OCI-LY7 (cell line): ENCODE results near the gene MLKL. TPM values are rescaled to one million over a fixed set of nuclear protein-coding genes. Genes with fewer than 3 reads are reported as not detected.

Experiments
- BruUV-seq: library from RNA; stranded (reverse); fragments of 400-500 nt; replicated peaks from 2 replicates; lab custom pipeline; 2021; lab: Mats Ljungman, UMichigan
- CTCF ChIA-PET: fragments of 300-600 bp; sonication (Branson Sonifier 250); formaldehyde crosslinking; loops from one replicate; lab custom pipeline; 2022; ENCODE audit warnings: antibody characterized with exemption; ENCODE audit not compliant: unreplicated experiment; lab: Charles Lee
- POLR2A ChIA-PET: fragments of 300-600 bp; sonication (Branson Sonifier 250); formaldehyde crosslinking; loops from one replicate; lab custom pipeline; 2022; ENCODE audit warnings: antibody characterized with exemption; lab: Charles Lee
- DNase-seq: peaks from one replicate; pipeline ENCODE4 v3.0.0-alpha.2; 2015; ENCODE audit warnings: low spot score
- H2AFZ ChIP-seq: fragments of 200-600 bp; sonication (generic), shearing (Covaris generic); 2 replicates; pipeline ENCODE4 v1.6.1; 2014; ENCODE audit warnings: mild to moderate bottlenecking, antibody characterized with exemption, low read length, moderate library complexity
- H3K27ac ChIP-seq: fragments of 200-600 bp; sonication (generic); 2 replicates; pipeline ENCODE4 v1.5.1; 2014; ENCODE audit warnings: mixed run types, low read depth, mild to moderate bottlenecking, moderate library complexity, low read length, inconsistent platforms; ENCODE audit not compliant: poor library complexity, severe bottlenecking
- H3K36me3 ChIP-seq: fragments of 200-600 bp; sonication (generic); 2 replicates; pipeline ENCODE4 v1.6.1; 2014; ENCODE audit warnings: mild to moderate bottlenecking, antibody characterized with exemption, low read length, moderate library complexity, mixed read lengths; ENCODE audit not compliant: insufficient read depth
- H3K4me1 ChIP-seq: fragments of 200-600 bp; sonication (generic); 2 replicates; pipeline ENCODE4 v1.5.1; 2014; ENCODE audit warnings: mild to moderate bottlenecking, low read length; ENCODE audit not compliant: insufficient read depth, poor library complexity, severe bottlenecking
- H3K4me2 ChIP-seq: fragments of 200-600 bp; sonication (generic); 2 replicates; pipeline ENCODE4 v1.6.1; 2014; ENCODE audit warnings: mild to moderate bottlenecking, low read length
- H3K4me3 ChIP-seq: fragments of 200-600 bp; sonication (generic); 2 replicates; pipeline ENCODE4 v1.5.1; 2014; ENCODE audit warnings: mild to moderate bottlenecking, low read depth, low read length; ENCODE audit not compliant: poor library complexity, severe bottlenecking
- H3K79me2 ChIP-seq: fragments of 200-600 bp; sonication (generic); 2 replicates; pipeline ENCODE4 v1.6.1; 2016; ENCODE audit warnings: low read depth, mild to moderate bottlenecking, low read length, moderate library complexity, mixed read lengths; ENCODE audit not compliant: insufficient read depth
- H3K9me2 ChIP-seq: fragments of 200-600 bp; sonication (generic); 2 replicates; pipeline ENCODE4 v1.6.1; 2016; ENCODE audit warnings: mild to moderate bottlenecking, low read length, mixed read lengths; ENCODE audit not compliant: insufficient read depth
- H3K9me3 ChIP-seq: fragments of 200-600 bp; sonication (generic); 2 replicates; pipeline ENCODE4 v1.6.1; 2014; ENCODE audit warnings: mild to moderate bottlenecking, mixed run types, low read length, mixed read lengths
- H4K20me1 ChIP-seq: fragments of 200-600 bp; sonication (generic); 2 replicates; pipeline ENCODE4 v1.6.1; 2014; ENCODE audit warnings: mild to moderate bottlenecking, antibody characterized with exemption, low read length, moderate library complexity, mixed read lengths; ENCODE audit not compliant: insufficient read depth
- EZH2phosphoT487 ChIP-seq: fragments of 200-600 bp; sonication (generic); IDR thresholded peaks from 2 replicates; pipeline ENCODE4 v1.6.1; 2018; ENCODE audit warnings: low read depth, borderline replicate concordance, mild to moderate bottlenecking, mixed run types, antibody characterized with exemption, low read length, moderate library complexity, mixed read lengths
- intact Hi-C: fragments of 100-400 bp; cut with micrococcal nuclease; formaldehyde crosslinking; loops from one replicate; pipeline ENCODE4 v1.10.0; 2022; ENCODE audit not compliant: unreplicated experiment
- total RNA-seq, 2 experiments: library from RNA; depleted of rRNA in 1 of 2; stranded (reverse); fragments of >200 nt in 1 of 2; shearing (Covaris generic) in 1 of 2; gene quantifications; 2 replicates each; pipeline ENCODE4 v1.2.3, GENCODE V29; 2014 to 2022
- TF ChIP-seq, protein P1 (sequence below): fragments of 200-600 bp; sonication (generic); conservative IDR thresholded peaks from 2 replicates; pipeline ENCODE4 v1.5.1; 2014; ENCODE audit warnings: mild to moderate bottlenecking, antibody characterized with exemption, low read length, moderate library complexity, mixed read lengths

MLKL gene
- total RNA-seq, 2 experiments from 2014 or later = 8.0 to 9.0 TPM

DNA sequence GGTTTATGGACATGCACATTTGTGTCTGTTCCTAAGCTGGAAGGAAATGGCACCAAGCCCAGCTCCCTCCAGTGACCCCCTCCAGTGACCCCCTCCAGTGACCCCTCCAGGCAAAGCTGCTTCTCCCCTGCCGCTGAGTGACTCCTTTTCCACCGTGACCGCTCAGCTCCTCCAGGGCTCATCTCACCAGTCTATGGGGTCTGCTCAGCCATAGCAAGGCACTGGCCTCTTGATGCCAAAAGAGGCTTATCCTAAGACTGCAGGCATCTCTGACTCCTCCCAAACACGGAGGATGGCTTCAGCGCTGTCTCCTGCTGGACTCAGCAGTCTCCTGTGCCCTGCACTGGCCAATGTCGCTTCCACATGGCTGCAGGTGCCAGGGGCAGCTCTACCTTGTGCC, 38.6 kb upstream of the MLKL start:
- no peak overlapping the region for H3K4me3 ChIP-seq
- intact Hi-C loops = no loop called here
- no peaks in the 10 kb centered on the region for H3K36me3 ChIP-seq
- no peaks in the 10 kb centered on the region for H3K4me1 ChIP-seq
- H2AFZ ChIP-seq = no peak overlapping the region
- ChIA-PET CTCF (no interaction called here), POLR2A (no interaction called here)
- TF ChIP-seq, protein P1, sequence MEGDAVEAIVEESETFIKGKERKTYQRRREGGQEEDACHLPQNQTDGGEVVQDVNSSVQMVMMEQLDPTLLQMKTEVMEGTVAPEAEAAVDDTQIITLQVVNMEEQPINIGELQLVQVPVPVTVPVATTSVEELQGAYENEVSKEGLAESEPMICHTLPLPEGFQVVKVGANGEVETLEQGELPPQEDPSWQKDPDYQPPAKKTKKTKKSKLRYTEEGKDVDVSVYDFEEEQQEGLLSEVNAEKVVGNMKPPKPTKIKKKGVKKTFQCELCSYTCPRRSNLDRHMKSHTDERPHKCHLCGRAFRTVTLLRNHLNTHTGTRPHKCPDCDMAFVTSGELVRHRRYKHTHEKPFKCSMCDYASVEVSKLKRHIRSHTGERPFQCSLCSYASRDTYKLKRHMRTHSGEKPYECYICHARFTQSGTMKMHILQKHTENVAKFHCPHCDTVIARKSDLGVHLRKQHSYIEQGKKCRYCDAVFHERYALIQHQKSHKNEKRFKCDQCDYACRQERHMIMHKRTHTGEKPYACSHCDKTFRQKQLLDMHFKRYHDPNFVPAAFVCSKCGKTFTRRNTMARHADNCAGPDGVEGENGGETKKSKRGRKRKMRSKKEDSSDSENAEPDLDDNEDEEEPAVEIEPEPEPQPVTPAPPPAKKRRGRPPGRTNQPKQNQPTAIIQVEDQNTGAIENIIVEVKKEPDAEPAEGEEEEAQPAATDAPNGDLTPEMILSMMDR = no peak
- TF ChIP-seq EZH2phosphoT487 = no peak
- H3K4me2 ChIP-seq = no peak overlapping the region
- H3K9me3 ChIP-seq = no peaks in the 10 kb centered on the region
- no TSS peak for BruUV-seq
- H3K79me2 ChIP-seq = no peaks in the 10 kb centered on the region
- H4K20me1 ChIP-seq = no peaks in the 10 kb centered on the region
- H3K9me2 ChIP-seq = no peaks in the 10 kb centered on the region
- no peak overlapping the region for H3K27ac ChIP-seq
- DNase-seq = no peak

DNA sequence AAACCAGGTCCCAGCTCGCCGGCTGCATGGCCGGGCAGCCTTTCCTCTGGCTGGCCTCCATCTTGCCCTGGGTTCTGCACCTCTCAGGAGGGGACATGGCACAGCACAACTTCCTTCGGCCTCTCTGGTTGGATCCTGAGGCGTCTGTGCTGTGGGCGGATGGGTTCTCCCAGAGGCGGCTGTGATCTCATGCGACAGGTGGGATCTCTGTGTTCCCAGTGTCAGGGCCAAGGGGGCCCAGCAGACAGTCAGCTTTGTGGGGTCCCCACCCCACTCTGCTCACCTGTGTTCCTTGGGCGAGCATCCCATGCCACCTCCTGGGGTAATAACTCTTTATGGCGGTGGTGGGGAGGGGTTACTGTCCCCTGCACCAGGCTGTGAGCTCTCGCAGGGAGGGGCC, 38.2 kb upstream of the MLKL start:
- ChIA-PET CTCF (no interaction called here), POLR2A (no interaction called here)
- Histone ChIP-seq H4K20me1 (no peaks in the 10 kb centered on the region), H3K4me3 (no peak overlapping the region), H3K4me1 (no peaks in the 10 kb centered on the region), H3K27ac (no peak overlapping the region), H3K4me2 (no peak overlapping the region), H2AFZ (no peak overlapping the region), H3K36me3 (no peaks in the 10 kb centered on the region), H3K9me3 (no peaks in the 10 kb centered on the region), H3K79me2 (no peaks in the 10 kb centered on the region), H3K9me2 (no peaks in the 10 kb centered on the region)
- TF ChIP-seq, protein P1 = no peak
- TF ChIP-seq EZH2phosphoT487 = no peak
- intact Hi-C loops = no loop called here
- no peak for DNase-seq
- no TSS peak for BruUV-seq

DNA sequence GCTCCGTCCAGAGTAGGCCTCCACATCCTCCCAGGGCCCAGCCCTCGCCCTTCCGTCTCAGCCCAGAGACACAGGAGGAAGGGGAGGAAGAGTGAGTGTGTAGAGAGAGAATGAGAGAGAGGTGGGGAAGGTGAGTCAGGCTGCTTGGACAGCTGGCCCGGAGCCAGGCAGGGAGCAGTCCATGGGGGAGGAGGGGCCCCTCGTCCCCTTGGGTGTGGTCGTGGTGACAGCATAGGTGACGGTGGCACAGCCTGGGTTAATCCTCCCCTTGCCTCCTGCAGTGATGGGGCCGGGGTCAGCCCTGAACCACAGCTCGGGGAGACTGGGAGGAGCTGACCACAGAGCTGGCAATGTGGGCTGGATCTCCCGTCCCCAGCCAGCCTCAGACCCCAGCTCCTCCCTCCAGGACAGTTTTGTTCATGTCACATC, 37.5 kb upstream of the MLKL start:
- Histone ChIP-seq H3K79me2 (no peaks in the 10 kb centered on the region), H2AFZ (no peak overlapping the region), H4K20me1 (no peaks in the 10 kb centered on the region), H3K4me3 (no peak overlapping the region), H3K9me2 (no peaks in the 10 kb centered on the region), H3K4me2 (no peak overlapping the region), H3K36me3 (no peaks in the 10 kb centered on the region), H3K9me3 (no peaks in the 10 kb centered on the region), H3K27ac (no peak overlapping the region), H3K4me1 (no peaks in the 10 kb centered on the region)
- intact Hi-C loops = no loop called here
- ChIA-PET CTCF (no interaction called here), POLR2A (no interaction called here)
- BruUV-seq = no TSS peak
- DNase-seq = no peak
- TF ChIP-seq, protein P1 = no peak
- TF ChIP-seq EZH2phosphoT487 = no peak
